H54 (cell line): Measurements from ENCODE around the gene RPE65.

Experiments
- DNase-seq: peaks from one replicate; pipeline ENCODE4 v3.0.0; 2011; ENCODE audit warnings: low spot score, mixed read lengths; ENCODE audit not compliant: insufficient read length
- FAIRE-seq: peaks from 3 replicates; lab custom pipeline; 2011; peaks lifted over from hg19 to GRCh38; lab: Jason Lieb, UNC
- POLR2A ChIP-seq: IDR thresholded peaks from 2 replicates; pipeline ENCODE4 v1.6.1; 2011; ENCODE audit warnings: low read depth, mild to moderate bottlenecking, low read length

The RPE65 gene

GRCh38 chr1:68473060-68473459, 23.3 kb upstream of the RPE65 start:
- DNase-seq (no peak), FAIRE-seq (no peak)
- no peak for TF ChIP-seq POLR2A

GRCh38 chr1:68470388-68470970, 20.7 kb upstream of the RPE65 start:
- no peak for TF ChIP-seq POLR2A
- no peak for FAIRE-seq
- DNase-seq: no peak

GRCh38 chr1:68464891-68465290, 15.1 kb upstream of the RPE65 start:
- no peak for DNase-seq
- no peak for TF ChIP-seq POLR2A
- FAIRE-seq: no peak

- TF ChIP-seq POLR2A: no peak
- FAIRE-seq (no peak), DNase-seq (no peak)
Measured at GRCh38 chr1:68460935-68461334, 11.2 kb upstream of the RPE65 start.

- FAIRE-seq (no peak), DNase-seq (no peak)
Measured at GRCh38 chr1:68459796-68460195, 10.0 kb upstream of the RPE65 start.

GRCh38 chr1:68459091-68459490, 9.3 kb upstream of the RPE65 start:
- FAIRE-seq (no peak), DNase-seq (no peak)
- no peak for TF ChIP-seq POLR2A

More at GRCh38 chr1:68459796-68460195, 10.0 kb upstream of the RPE65 start:
- TF ChIP-seq POLR2A: no peak

- no peak for TF ChIP-seq POLR2A
- DNase-seq: no peak
- no peak for FAIRE-seq
Measured at GRCh38 chr1:68456202-68456601, 6.4 kb upstream of the RPE65 start.

GRCh38 chr1:68454534-68454933, 4.8 kb upstream of the RPE65 start:
- no peak for TF ChIP-seq POLR2A
- DNase-seq: no peak
- no peak for FAIRE-seq

- no peak for DNase-seq
- no peak for FAIRE-seq
- TF ChIP-seq POLR2A: no peak
Measured at GRCh38 chr1:68453060-68453670, 3.4 kb upstream of the RPE65 start.

GRCh38 chr1:68448365-68448764, 1.4 kb downstream of the RPE65 start:
- TF ChIP-seq POLR2A: no peak
- no peak for FAIRE-seq
- no peak for DNase-seq

- no peak for TF ChIP-seq POLR2A
- no peak for DNase-seq
- no peak for FAIRE-seq
Measured at GRCh38 chr1:68445709-68446108, 4.0 kb downstream of the RPE65 start.

- no peak for TF ChIP-seq POLR2A
- peak; percentile 87 for FAIRE-seq
- peak; percentile 15 for DNase-seq
Measured at GRCh38 chr1:68442822-68443556, 6.8 kb downstream of the RPE65 start.

- FAIRE-seq (no peak), DNase-seq (no peak)
- no peak for TF ChIP-seq POLR2A
Measured at GRCh38 chr1:68442006-68442405, 7.7 kb downstream of the RPE65 start.

- FAIRE-seq: no peak
- no peak for TF ChIP-seq POLR2A
- DNase-seq: no peak
Measured at GRCh38 chr1:68438310-68438709, 11.4 kb downstream of the RPE65 start.
